ENCODE measurements around the gene TRAF4.
A peak's percentile ranks its signal among the peaks of the same experiment; 100 is the strongest.

Gene TRAF4

DNA sequence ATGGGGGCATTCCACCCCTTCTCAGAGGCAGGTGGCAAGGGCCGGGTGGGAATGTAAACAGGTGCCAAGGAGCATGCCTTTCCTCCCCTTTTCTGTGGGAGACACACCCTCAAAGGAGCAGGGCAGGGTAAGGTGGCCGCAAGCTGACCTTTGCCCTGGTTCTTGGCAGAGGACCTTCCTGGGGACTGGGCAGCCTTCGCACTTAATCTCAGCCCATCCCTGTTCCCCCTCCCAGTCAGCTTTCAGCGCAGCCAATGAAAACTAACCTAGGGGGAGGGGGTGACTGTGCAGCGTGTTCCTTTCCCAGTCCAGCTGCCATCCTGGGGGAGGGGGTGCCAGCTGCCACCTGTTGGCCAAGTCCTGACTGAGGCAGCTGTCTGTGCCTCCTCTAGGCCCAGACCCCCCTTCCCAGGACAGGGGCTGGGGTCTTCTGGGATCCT is 2.8 kb downstream of the TRAF4 start:
- no peak for DNase-seq (ENCODE audit: low read depth, low spot score)
- peak overlapping the region; percentile 93 for H3K4me3 ChIP-seq (ENCODE audit: low read depth, low read length)
- TF ChIP-seq, protein P1, sequence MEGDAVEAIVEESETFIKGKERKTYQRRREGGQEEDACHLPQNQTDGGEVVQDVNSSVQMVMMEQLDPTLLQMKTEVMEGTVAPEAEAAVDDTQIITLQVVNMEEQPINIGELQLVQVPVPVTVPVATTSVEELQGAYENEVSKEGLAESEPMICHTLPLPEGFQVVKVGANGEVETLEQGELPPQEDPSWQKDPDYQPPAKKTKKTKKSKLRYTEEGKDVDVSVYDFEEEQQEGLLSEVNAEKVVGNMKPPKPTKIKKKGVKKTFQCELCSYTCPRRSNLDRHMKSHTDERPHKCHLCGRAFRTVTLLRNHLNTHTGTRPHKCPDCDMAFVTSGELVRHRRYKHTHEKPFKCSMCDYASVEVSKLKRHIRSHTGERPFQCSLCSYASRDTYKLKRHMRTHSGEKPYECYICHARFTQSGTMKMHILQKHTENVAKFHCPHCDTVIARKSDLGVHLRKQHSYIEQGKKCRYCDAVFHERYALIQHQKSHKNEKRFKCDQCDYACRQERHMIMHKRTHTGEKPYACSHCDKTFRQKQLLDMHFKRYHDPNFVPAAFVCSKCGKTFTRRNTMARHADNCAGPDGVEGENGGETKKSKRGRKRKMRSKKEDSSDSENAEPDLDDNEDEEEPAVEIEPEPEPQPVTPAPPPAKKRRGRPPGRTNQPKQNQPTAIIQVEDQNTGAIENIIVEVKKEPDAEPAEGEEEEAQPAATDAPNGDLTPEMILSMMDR (IDR thresholded peaks at IDR 0.05; ENCODE audit: low read depth, low read length) = no peak
- in situ Hi-C loops (cut with HindIII; ENCODE audit: low sequenced_read_pairs) = no loop called here

DNA sequence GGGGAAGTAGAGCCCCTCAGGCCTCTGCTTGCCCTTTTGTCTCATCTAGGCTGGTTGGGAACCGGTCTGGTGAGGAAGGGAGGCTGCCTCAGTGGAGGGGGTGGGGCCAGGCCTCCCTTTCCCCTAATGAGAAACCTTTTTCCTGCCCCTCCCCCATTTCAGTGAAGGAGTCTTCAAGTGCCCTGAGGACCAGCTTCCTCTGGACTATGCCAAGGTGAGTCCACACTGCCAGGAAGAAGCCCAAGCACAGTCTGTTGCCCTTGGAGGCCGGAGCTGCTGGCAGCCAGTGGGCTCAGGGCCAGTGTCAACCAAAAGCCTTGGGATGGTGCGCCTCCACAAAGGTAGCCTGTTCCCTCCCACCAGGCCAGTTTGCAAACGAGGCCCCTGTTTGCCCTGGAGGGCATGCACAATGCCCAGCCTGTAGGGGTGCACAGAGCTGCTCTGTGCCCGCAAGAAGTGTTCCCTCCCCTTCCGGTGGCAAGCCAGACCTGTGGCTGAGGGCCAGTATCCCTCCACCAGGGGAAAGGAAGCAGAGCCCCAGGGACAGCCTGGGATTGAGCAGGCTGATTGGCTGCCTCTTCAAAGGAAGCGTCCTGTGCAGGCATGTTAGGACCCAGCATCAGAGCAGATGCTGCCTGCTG is 3.4 kb downstream of the TRAF4 start:
- in situ Hi-C loops (cut with HindIII; ENCODE audit: low sequenced_read_pairs) = no loop called here
- TF ChIP-seq, protein P1 (IDR thresholded peaks at IDR 0.05; ENCODE audit: low read depth, low read length) = no peak
- no peak overlapping the region for H3K4me3 ChIP-seq (ENCODE audit: low read depth, low read length)
- DNase-seq (ENCODE audit: low read depth, low spot score) = no peak

DNA sequence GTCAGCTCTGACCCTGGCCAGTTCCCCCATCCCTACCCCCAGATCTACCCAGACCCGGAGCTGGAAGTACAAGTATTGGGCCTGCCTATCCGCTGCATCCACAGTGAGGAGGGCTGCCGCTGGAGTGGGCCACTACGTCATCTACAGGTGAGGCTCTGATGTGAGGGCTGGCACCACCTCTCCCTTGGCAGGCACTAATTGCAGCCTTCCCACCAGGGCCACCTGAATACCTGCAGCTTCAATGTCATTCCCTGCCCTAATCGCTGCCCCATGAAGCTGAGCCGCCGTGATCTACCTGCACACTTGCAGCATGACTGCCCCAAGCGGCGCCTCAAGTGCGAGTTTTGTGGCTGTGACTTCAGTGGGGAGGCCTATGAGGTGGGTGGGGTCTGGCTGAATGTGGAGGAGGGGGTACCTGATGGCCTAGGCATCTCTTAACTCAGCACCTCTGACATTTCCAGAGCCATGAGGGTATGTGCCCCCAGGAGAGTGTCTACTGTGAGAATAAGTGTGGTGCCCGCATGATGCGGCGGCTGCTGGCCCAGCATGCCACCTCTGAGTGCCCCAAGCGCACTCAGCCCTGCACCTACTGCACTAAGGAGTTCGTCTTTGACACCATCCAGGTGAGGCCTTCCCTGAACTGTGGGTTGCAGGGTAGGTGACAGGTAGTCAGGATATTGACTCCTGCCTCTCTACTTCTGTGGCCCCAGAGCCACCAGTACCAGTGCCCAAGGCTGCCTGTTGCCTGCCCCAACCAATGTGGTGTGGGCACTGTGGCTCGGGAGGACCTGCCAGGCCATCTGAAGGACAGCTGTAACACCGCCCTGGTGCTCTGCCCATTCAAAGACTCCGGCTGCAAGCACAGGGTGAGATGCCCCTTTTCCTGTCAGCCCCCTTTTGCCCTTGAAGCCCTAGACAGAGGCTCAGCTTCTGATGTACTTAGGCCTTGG is 4.3 kb downstream of the TRAF4 start:
- no peak overlapping the region for H3K4me3 ChIP-seq (ENCODE audit: low read depth, low read length)
- in situ Hi-C loops (cut with HindIII; ENCODE audit: low sequenced_read_pairs) = no loop called here
- DNase-seq (ENCODE audit: low read depth, low spot score) = no peak
- TF ChIP-seq, protein P1 (IDR thresholded peaks at IDR 0.05; ENCODE audit: low read depth, low read length) = no peak

GRCh38 chr17:28748852-28749515 is 5.2 kb downstream of the TRAF4 start:
- DNase-seq (ENCODE audit: low read depth, low spot score) = no peak
- in situ Hi-C loops (cut with HindIII; ENCODE audit: low sequenced_read_pairs) = no loop called here
- TF ChIP-seq, protein P1 (IDR thresholded peaks at IDR 0.05; ENCODE audit: low read depth, low read length) = no peak
- no peak overlapping the region for H3K4me3 ChIP-seq (ENCODE audit: low read depth, low read length)

- TF ChIP-seq, protein P1 (IDR thresholded peaks at IDR 0.05; ENCODE audit: low read depth, low read length) = no peak
- in situ Hi-C loops (cut with HindIII; ENCODE audit: low sequenced_read_pairs) = no loop called here
- H3K4me3 ChIP-seq (ENCODE audit: low read depth, low read length) = no peak overlapping the region
- DNase-seq (ENCODE audit: low read depth, low spot score) = no peak
Observed at GRCh38 chr17:28749516-28750177, 5.8 kb downstream of the TRAF4 start.
